Bronchial epithelial cell (primary cell): ENCODE data around the gene PCNX3. TPM values are rescaled to one million over a fixed set of nuclear protein-coding genes. Genes with fewer than 3 reads are reported as not detected.

ENCODE experiments used
- DNase-seq: peaks from one replicate; pipeline ENCODE4 v3.0.0-alpha.2; 2010; ENCODE audit warnings: low read depth
- FAIRE-seq: peaks from 2 replicates; lab custom pipeline; 2011; peaks lifted over from hg19 to GRCh38; lab: Jason Lieb, UNC
- H3K27me3 ChIP-seq: 2 replicates; pipeline ENCODE4 v1.5.1; 2011; ENCODE audit warnings: low read length; ENCODE audit not compliant: control insufficient read depth, insufficient read depth
- H3K36me3 ChIP-seq: 2 replicates; pipeline ENCODE4 v1.5.1; 2011; ENCODE audit warnings: low read length; ENCODE audit not compliant: control insufficient read depth, insufficient read depth
- H3K4me3 ChIP-seq: 2 replicates; pipeline ENCODE4 v1.5.1; 2011; ENCODE audit warnings: mild to moderate bottlenecking, low read depth, low read length, control low read depth
- CTCF ChIP-seq: IDR thresholded peaks from 2 replicates; pipeline ENCODE4 v1.5.1; 2011; ENCODE audit warnings: mild to moderate bottlenecking, moderate library complexity, low read length, control low read depth, inconsistent platforms; ENCODE audit not compliant: insufficient read depth, severe bottlenecking
- total RNA-seq: library from RNA; depleted of rRNA; stranded (reverse); fragments of >200 nt; gene quantifications from 2 replicates; pipeline ENCODE4 v1.2.1, GENCODE V29; 2014

Gene PCNX3
- total RNA-seq = 5.3 and 10.2 TPM in 2 replicates

GRCh38 chr11:65615229-65615949 is at the start of gene PCNX3:
Gene PCNX3 (plus strand): TSS chr11:65615776. CDS start chr11:65616312, 536 bp downstream.
- Histone ChIP-seq H3K4me3 (peak within 1 kb of the TSS; percentile 88), H3K36me3 (peaks cover 28% of the 10 kb centered on the region), H3K27me3 (no peaks in the 10 kb centered on the region)
- no peak for TF ChIP-seq CTCF
- peak; percentile 100 for DNase-seq
- peak; percentile 99 for FAIRE-seq

GRCh38 chr11:65569164-65569972 is 46.2 kb upstream of the PCNX3 start:
- no peak for TF ChIP-seq CTCF
- Histone ChIP-seq H3K27me3 (no peaks in the 10 kb centered on the region), H3K36me3 (peaks cover 3% of the 10 kb centered on the region), H3K4me3 (peak overlapping the region; percentile 93)
- DNase-seq (no peak), FAIRE-seq (no peak)

GRCh38 chr11:65569973-65570918 is 45.3 kb upstream of the PCNX3 start, which contains the start of gene ZNRD2:
Gene ZNRD2 (plus strand): TSS chr11:65570477. CDS start chr11:65570492, 15 bp downstream.
- FAIRE-seq (no peak), DNase-seq (peak; percentile 92)
- Histone ChIP-seq H3K27me3 (no peaks in the 10 kb centered on the region), H3K36me3 (peaks cover 3% of the 10 kb centered on the region), H3K4me3 (peak within 1 kb of the TSS; percentile 93)
- peak; percentile 43 for TF ChIP-seq CTCF

GRCh38 chr11:65571420-65571819 is 44.2 kb upstream of the PCNX3 start:
- TF ChIP-seq CTCF = no peak
- FAIRE-seq (no peak), DNase-seq (no peak)
- Histone ChIP-seq H3K27me3 (no peaks in the 10 kb centered on the region), H3K36me3 (peaks cover 3% of the 10 kb centered on the region), H3K4me3 (peak overlapping the region; percentile 93)

GRCh38 chr11:65571940-65572339 is 43.6 kb upstream of the PCNX3 start:
- peaks cover 3% of the 10 kb centered on the region for H3K36me3 ChIP-seq
- FAIRE-seq = no peak
- H3K27me3 ChIP-seq = no peaks in the 10 kb centered on the region
- TF ChIP-seq CTCF = peak; percentile 78
- peak; percentile 65 for DNase-seq
- H3K4me3 ChIP-seq = peak overlapping the region; percentile 50
